ENCODE data around the gene FANCC.
A peak's percentile ranks its signal among the peaks of the same experiment; 100 is the strongest.

The FANCC gene, protein sequence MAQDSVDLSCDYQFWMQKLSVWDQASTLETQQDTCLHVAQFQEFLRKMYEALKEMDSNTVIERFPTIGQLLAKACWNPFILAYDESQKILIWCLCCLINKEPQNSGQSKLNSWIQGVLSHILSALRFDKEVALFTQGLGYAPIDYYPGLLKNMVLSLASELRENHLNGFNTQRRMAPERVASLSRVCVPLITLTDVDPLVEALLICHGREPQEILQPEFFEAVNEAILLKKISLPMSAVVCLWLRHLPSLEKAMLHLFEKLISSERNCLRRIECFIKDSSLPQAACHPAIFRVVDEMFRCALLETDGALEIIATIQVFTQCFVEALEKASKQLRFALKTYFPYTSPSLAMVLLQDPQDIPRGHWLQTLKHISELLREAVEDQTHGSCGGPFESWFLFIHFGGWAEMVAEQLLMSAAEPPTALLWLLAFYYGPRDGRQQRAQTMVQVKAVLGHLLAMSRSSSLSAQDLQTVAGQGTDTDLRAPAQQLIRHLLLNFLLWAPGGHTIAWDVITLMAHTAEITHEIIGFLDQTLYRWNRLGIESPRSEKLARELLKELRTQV

DNA sequence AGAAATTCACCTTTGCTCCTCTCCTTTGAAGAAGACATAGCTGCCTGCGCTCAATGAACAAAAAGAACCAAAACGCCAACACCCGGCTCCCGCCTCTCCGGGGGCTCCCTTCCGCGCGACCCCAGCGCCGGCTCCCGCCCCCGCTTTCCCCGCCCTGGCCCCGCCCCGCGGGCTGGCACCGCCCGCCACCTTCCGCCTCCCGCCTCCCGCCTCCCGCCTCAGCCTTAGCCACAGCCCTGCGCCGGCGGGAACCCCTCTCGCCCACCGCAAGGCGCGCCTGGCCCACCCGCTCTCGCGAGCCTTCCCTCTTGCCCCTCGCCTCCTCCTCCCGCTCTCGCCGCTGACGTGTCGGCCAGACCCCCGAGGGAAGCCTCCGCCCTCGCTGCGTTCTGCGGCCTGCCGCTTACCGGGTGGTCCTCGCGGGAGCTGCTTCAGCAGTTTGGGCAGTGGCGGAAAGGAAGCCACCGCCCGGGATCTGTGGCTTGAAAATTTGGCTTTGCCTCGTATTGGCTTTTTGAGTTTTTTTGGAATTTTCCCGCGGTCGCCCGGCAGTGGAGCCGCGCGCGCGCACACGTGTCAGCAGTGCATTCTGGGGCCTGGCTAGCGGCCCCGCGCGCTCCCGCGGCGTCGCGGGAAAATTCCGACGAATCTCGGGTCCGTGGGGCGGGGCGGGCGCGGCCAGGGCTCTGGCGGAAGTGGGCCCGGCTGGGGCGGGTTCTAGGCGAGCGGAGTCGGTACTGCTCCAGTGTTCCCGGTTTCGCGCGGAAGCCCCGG is at the start of gene FANCC:
Gene FANCC (minus strand): TSS at position 591 of the 774 bp plus-strand sequence. CDS start 68,418 bp downstream, outside the sequence.
- in situ Hi-C loops (cut with MboI; ENCODE audit: low pct_unique_long_range_greater_than_20kb, low sequenced_read_pairs): no loop called here
- peak; percentile 88 for DNase-seq

DNA sequence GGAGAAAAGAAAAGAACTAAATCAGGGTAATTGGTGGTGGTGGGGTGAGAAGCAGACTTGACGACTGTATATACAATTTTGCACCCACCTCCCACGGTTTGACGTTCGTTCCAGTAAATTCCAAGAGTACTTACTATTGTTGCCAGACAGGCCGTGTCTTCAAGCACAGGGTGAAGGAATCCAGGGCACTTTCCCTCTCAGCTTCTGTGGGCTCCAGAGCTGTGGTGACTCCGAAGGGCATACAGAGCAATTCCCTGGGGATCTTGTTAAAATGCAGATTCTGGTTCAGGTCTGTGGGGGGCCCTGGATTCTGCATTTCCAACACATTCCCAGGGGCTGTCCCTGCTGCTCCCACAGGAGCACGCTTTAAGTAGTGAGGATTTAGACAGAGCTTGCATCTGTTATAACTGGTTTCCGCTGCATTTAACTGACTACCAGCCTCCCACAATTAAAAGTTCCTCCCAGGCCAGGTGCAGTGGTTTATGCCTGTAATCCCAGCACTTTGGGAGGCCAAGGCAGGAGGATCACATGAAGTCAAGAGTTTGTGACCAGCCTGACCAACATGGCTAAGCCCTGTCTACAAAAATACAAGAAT is 49.3 kb upstream of the FANCC start:
- in situ Hi-C loops (cut with MboI; ENCODE audit: low pct_unique_long_range_greater_than_20kb, low sequenced_read_pairs): no loop called here

DNA sequence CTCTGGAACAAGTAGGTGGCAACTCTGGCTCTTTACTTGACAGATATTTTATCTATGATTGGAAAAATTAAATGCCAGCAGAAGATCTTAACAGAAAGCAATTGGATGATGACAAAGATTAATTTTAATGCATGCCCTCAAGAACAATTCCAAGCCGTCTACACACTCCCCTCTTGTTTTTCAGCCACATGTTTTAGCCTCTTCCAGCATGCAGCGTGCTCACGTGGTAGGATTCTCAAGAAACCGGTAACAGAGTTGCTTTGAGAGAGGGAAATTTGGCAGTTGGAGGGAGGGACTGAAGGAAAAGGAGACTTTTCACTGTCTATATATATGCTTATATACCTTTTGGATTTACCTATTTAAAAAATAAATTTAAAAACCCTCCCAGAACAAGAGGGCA is 48.3 kb upstream of the FANCC start:
- in situ Hi-C loops (cut with MboI; ENCODE audit: low pct_unique_long_range_greater_than_20kb, low sequenced_read_pairs): no loop called here

More for the DNA sequence above, 49.3 kb upstream of the FANCC start:
- DNase-seq: no peak

DNA sequence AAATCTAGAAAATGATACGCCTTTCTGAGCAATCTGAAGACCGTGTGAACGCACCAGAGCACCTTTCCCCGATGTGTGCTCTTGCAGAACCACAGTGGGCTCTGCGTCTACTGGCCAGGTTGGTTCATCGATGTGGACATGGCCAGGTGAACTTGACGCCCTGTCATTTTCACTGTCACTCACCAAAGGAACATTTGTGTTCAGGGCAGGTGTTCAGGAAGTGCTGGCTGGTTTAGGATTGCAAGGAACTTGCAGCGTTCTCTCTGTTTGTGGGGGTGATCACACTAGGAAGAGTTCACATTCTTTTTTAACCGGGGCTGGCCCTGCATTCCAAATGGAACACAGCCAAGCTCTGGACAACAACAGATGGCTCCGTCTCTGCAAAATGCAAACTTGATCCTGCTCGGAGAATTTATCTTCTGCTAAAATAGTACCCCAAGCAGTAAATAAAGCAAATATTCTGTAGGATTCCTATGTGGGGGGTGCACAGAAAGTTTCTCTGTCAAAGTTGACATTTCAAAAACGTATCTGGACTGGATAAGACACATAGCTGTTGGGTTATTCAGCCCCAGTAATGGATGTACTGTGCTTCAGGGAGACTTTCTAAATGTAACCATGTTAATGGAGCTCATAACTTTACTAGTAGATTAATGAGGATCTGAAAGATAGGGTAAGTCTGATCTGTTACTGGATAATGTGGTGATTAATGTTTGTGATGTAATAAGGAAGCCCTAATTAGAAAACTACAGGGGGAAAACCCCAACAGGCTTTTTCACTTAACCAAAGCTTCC is 45.7 kb upstream of the FANCC start:
- in situ Hi-C loops (cut with MboI; ENCODE audit: low pct_unique_long_range_greater_than_20kb, low sequenced_read_pairs): no loop called here
- no peak for DNase-seq

More for the DNA sequence above, 48.3 kb upstream of the FANCC start:
- DNase-seq: no peak

DNA sequence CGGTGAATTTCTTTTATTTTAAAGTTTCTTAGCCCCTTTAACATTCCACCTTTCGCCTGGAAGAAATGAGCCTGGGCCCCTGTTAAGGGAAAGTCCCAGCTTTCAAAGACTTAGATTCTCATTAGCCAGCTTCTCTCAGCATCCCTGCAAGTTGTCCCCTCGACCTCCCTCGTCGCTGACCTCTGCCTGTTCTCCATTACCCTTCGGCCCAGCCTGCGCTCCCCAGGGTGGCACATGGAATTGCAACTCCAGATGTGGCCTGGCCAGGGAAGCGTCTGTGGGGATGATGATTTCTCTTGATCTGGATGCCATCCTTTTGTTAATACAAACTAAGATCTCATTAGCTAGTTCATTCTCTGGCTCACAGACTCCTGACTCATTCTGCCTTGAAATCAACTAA is 43.4 kb upstream of the FANCC start:
- no peak for DNase-seq
- in situ Hi-C loops (cut with MboI; ENCODE audit: low pct_unique_long_range_greater_than_20kb, low sequenced_read_pairs): no loop called here

DNA sequence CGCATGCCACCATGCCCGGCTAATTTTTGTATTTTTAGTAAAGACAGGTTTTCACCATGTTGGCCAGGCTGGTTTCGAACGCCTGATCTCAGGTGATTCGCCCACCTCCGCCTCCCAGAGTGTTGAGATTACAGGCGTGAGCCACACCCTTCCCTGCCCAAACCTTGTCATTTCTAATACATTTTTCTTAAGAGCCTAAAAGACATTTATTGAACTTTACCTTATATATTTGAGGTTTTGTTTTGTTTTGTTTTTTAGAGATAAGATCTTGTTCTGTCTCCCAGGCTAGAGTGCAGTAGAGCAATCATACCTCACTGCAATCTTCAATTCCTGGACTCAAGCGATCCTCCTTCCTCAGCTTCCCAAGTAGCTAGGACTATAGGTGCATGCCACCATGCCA is 39.8 kb upstream of the FANCC start:
- in situ Hi-C loops (cut with MboI; ENCODE audit: low pct_unique_long_range_greater_than_20kb, low sequenced_read_pairs): no loop called here
- DNase-seq: no peak

DNA sequence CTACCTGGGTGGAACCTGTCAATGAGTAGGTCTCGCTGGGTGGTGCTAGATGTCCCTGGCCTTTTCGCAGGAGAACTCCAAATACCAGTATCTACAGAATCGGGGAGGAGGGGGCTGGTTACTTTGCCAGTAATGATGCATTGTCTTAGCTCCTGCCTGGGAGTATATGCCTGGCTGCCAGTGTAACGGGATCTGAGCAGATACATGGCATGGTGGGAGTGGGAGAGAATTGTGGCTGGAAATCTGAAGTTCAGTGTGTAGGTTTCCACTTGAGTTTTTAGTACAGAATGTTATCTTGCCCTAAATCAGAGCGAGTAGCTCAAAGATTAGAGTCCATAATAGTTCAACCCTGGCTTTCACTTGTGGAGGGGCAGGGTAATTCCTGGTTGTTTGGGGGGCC is 38.0 kb upstream of the FANCC start:
- no peak for DNase-seq
- in situ Hi-C loops (cut with MboI; ENCODE audit: low pct_unique_long_range_greater_than_20kb, low sequenced_read_pairs): no loop called here

DNA sequence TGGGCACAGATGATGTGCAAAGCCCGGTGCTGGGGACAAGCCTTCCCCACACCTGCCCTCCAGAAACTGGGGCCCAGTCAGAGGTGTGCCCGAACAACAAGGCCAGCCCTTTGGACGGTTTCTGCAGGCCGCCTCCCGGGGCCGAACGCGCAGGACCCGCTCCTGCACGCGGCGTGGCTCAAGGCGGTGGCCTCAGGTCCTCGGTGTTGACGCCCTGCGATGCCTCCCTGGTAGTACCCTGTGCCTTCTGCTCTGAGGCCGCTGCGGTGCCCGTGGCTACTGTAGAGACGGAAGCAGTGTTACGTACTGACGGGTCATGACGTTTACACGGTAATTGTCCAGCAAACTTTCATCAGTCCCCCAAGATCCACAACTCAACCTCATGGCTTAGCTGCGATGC is 33.5 kb upstream of the FANCC start:
- DNase-seq: no peak
- in situ Hi-C loops (cut with MboI; ENCODE audit: low pct_unique_long_range_greater_than_20kb, low sequenced_read_pairs): no loop called here

DNA sequence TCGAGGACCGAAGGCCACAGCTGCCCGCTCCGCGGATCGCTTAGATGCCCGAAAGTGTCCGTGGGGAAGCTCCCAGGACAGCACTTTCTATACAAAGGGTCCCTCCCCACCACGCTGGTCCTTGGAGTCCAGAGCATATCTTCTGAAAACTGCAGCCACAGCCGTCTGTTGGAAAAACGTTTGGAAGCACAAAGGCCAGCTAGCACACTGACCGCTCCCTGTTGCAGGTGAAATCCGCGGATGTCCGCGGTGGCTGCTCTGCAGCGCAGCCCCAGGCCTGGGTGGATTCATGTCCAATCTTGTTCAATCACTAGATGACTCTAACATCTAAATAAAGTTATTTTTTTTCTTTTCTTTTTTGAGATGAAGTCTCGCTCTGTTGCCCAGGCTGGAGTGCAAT is 32.8 kb upstream of the FANCC start:
- in situ Hi-C loops (cut with MboI; ENCODE audit: low pct_unique_long_range_greater_than_20kb, low sequenced_read_pairs): no loop called here
- no peak for DNase-seq

DNA sequence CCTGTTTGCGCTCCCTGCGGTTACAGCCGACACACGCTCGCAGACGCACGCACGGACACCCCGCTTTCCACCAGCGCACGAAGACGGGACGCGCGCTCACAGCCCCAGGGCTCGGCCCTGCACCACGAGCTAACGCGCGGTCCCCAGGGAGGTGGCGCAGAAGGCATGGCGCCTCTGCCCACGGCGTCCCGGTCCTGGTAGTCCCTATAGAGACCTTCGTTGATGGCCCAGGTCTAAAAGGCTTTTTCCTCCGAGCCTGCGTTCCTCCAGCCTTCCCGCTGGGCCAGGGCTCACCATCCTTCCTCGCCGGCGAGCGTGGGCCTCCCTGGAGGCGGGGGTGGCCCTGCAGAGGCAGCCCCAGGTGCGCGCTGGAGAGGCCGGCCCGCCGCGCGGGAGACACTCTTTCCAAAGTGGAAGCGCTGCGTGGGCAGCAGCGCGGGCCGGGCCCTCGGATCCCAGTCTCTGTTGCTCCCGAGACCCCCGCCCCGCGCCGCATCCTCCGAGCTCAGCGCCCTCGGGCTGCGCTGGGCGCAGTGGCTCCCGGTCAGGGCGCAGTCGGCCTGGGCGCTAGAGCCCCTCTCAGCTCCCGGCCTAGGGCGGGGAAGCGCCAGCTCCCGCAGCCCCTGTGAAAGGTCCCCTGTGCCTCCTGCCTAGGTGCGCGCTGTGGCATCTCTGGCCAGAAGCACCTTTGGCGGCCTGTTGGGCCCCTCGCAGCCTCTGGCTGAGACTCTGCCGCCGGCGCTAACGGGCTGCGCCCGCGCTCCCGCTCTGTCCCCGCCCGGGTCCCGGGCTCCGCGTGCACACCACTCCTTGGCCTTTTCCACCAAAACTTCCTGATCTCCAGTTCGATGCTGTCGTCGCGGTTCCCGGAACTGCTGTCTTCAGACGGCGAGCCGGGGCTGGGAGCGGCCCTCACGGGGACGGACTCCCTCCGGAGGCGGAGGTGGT is 31.9 kb upstream of the FANCC start:
- DNase-seq: no peak
- in situ Hi-C loops (cut with MboI; ENCODE audit: low pct_unique_long_range_greater_than_20kb, low sequenced_read_pairs): no loop called here

DNA sequence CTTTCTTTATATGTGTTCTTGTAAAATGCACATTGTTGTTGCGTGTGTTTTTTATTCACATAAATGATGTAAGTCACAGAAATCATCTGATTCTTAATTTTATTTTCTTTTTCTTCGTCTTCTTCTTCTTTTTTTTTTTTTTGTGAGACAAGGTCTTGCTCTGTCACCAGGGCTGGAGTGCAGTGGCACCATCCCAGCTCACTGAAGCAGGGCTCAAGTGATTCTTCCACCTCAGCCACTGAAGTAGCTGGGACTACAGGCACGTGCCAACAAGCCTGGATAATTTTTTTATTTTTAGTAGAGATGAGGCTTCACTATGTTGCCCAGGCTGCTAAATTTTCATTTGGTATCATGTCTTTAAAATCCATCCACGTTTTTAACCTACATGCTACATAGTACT is 28.5 kb upstream of the FANCC start:
- DNase-seq: no peak
- in situ Hi-C loops (cut with MboI; ENCODE audit: low pct_unique_long_range_greater_than_20kb, low sequenced_read_pairs): no loop called here

DNA sequence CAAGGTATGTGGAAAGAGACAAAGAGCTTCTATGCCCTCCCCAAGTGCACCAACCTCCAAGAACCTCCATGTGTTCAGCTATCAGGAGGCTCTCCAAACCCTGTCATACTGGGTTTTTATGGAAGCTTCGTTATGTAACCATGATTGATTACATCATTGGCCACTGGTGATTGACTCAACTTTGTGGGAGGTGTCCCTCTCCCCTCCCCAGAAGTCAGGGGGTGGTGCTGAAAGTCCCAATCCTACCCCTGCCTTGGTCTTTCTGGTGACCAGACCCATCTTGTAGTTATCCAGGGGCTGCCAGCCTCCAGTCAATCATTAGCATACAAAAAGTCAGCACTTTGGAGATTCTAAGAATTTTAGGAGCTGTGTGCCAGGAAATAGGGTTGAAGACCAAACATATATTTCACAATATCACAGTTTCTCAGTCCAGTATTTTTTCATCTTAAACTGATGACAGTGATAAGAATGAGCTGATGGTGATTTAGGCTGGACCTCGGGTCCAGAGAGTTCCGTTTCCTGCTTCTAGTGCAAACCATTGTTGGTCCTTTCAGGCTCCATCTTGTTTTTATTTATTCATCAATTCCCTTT is 27.3 kb upstream of the FANCC start:
- in situ Hi-C loops (cut with MboI; ENCODE audit: low pct_unique_long_range_greater_than_20kb, low sequenced_read_pairs): no loop called here
- DNase-seq: no peak

DNA sequence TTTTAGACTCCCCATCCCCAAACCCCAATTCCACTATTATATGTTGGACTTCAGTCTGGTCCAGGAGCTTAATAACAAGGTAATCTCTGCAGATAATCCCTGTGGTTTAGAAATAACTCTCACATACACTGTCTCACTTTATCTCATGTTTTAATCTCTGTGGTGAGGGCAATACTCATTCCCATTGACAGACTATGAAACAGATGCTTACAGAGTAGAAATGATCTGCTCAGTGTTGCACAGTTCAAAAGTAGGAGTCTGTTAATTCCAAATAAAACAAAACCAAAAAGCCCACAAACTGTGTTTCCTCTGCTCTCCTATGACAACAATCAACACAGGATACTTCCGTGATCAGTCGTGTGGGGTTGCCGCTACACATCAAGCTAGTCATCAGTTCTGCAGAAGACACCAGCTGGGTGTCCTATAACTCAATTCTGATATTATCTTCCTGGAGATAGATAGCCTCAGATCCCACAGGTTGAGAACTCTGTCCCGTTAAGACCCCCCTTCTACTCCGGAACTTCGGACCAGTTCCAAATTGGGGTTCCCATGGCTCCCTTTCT is 26.3 kb upstream of the FANCC start:
- no peak for DNase-seq
- in situ Hi-C loops (cut with MboI; ENCODE audit: low pct_unique_long_range_greater_than_20kb, low sequenced_read_pairs): no loop called here

DNA sequence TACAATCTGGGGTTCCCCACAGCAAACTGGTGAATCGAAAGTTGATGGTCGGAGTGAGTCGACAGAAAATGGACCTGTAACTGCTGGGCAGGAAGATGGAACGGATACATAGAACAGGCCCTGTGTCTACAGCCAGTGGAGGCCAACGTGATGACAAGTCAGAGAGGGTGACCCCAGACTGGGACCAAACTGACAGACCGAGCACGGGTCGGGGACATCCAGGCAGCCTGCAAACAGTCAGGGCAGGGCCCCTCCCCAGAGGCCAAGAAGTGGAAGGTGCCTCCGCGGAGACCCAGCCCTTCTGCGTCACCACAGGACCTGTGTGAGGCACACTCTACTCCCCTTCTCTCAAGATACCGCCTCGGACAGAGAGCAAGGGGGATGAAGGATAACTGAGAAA is 25.1 kb upstream of the FANCC start:
- DNase-seq: no peak
- in situ Hi-C loops (cut with MboI; ENCODE audit: low pct_unique_long_range_greater_than_20kb, low sequenced_read_pairs): no loop called here

DNA sequence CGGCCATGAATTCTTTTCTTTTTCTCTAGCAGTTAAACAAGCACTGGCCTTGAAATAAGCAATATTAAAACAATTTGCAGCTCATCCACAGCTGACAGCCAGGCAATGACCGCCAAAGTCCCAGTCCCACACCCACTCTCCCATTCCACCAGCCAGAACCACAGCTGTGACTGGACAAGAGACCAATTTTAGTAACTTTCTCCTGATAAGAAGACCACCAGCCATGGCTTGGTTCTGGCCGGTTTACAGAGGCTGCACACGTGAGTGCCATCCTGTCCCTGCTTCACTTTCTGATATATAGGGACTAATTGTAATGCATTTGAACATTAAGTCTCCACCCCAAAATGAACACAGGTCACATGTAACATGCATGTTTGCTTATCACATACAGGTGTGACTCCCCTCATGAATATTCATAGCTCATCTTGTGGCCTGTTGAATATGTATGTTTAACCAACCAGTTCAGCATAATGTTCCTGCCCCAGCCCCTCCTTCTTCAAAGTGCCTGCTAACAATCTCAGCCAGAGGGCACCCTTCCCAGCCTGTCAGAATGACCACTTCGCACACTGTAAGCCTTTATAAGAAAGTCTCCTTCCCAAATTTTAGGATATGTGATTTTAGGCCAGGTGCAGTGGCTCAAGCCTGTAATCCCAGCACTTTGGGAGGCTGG is 23.9 kb upstream of the FANCC start:
- in situ Hi-C loops (cut with MboI; ENCODE audit: low pct_unique_long_range_greater_than_20kb, low sequenced_read_pairs): no loop called here
- no peak for DNase-seq

DNA sequence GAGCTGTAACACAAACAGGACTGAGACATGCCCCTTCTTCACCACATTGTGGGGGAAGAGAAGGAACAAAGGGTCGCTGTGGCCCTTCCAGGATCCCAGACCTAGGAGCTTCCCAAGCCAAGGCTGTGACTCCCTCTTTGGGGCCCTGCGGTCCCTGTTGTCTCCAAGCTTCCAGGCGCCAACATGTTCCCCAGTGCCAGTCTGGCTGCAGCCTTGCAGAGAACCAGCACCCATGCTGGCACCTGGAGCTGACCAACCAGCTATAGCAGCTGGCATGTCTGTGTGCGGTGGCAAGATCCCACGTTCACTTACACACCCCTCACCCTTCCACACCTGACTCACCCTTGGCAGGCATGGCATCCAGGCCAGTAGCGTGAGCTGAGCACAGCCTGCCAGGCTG is 20.7 kb upstream of the FANCC start:
- in situ Hi-C loops (cut with MboI; ENCODE audit: low pct_unique_long_range_greater_than_20kb, low sequenced_read_pairs): no loop called here
- no peak for DNase-seq

DNA sequence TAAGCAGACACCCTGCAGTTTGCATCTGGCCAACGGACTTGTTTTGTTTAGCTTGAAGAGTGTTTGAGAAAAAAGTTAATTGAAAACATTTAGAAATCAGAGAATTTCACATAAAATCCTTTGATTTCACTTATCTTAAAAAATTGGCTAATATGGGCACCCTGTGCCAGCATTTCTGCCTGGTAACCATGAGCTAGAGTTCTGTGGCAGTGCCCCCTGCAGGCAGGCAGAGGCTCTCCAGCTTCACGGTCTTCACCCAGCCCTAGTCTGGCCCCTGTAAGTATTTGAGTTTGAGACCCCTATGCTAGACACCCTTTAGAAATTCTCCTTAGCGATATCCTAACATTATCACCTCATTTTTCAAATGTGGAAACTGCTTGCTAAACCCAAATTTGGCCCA is 18.8 kb upstream of the FANCC start:
- DNase-seq: no peak
- in situ Hi-C loops (cut with MboI; ENCODE audit: low pct_unique_long_range_greater_than_20kb, low sequenced_read_pairs): no loop called here

Data from KBM-7 (cell line).